GM19467 (cell line): ENCODE measurements around the gene FDCSP.
"Not testable (repeated sequence)": the region's sequence is repeated elsewhere in the genome, so short reads cannot be mapped to it uniquely, and the experiment has no call there.

ENCODE experiments used
- ATAC-seq: cut with Tn5 transposase; IDR thresholded peaks from one replicate; pipeline ENCODE4 v1.9.1; 2021; ENCODE audit warnings: mild to moderate bottlenecking, moderate library complexity; ENCODE audit not compliant: unreplicated experiment

Gene FDCSP

GRCh38 chr4:70225824-70226223, at the start of gene FDCSP:
Gene FDCSP (plus strand): TSS chr4:70226124. CDS start chr4:70231195, 5,071 bp downstream.
- ATAC-seq, result no peak

GRCh38 chr4:70177090-70177489, 48.8 kb upstream of the FDCSP start:
- ATAC-seq, result no peak

GRCh38 chr4:70178075-70178660, 47.8 kb upstream of the FDCSP start:
- ATAC-seq, result no peak

- no peak for ATAC-seq
These were observed 46.1 kb upstream of the FDCSP start for GRCh38 chr4:70179811-70180210.

- ATAC-seq, result no peak
These were observed 44.1 kb upstream of the FDCSP start for GRCh38 chr4:70181864-70182263.

GRCh38 chr4:70182517-70183167, 43.3 kb upstream of the FDCSP start:
- ATAC-seq, result no peak

GRCh38 chr4:70183168-70183939, 42.6 kb upstream of the FDCSP start:
- ATAC-seq, result peak; percentile 80

GRCh38 chr4:70183940-70184246, 42.0 kb upstream of the FDCSP start:
- ATAC-seq, result no peak

GRCh38 chr4:70187216-70187615, 38.7 kb upstream of the FDCSP start:
- no peak for ATAC-seq

- ATAC-seq, result no peak
These were observed 35.3 kb upstream of the FDCSP start for GRCh38 chr4:70190579-70190978.

GRCh38 chr4:70191647-70192046, 34.3 kb upstream of the FDCSP start:
- no peak for ATAC-seq

- no peak for ATAC-seq
These were observed 33.0 kb upstream of the FDCSP start for GRCh38 chr4:70192895-70193294.

GRCh38 chr4:70195425-70195824, 30.5 kb upstream of the FDCSP start, which contains the start of gene ODAM:
Gene ODAM (plus strand): TSS chr4:70195725. CDS start chr4:70196544, 819 bp downstream.
- ATAC-seq, result no peak

- no peak for ATAC-seq
These were observed 29.1 kb upstream of the FDCSP start for GRCh38 chr4:70196857-70197256.

- ATAC-seq, result no peak
These were observed 28.1 kb upstream of the FDCSP start for GRCh38 chr4:70197842-70198241.

GRCh38 chr4:70203601-70204000, 22.3 kb upstream of the FDCSP start:
- ATAC-seq, result no peak

- ATAC-seq, result not testable (repeated sequence)
These were observed 13.2 kb upstream of the FDCSP start for GRCh38 chr4:70212752-70213151.

- not testable (repeated sequence) for ATAC-seq
These were observed 9.8 kb upstream of the FDCSP start for GRCh38 chr4:70216109-70216508.

GRCh38 chr4:70216550-70216949, 9.4 kb upstream of the FDCSP start:
- not testable (repeated sequence) for ATAC-seq

GRCh38 chr4:70221389-70221788, 4.5 kb upstream of the FDCSP start:
- not testable (repeated sequence) for ATAC-seq

GRCh38 chr4:70221818-70222217, 4.1 kb upstream of the FDCSP start:
- not testable (repeated sequence) for ATAC-seq

GRCh38 chr4:70236125-70236524, 10.2 kb downstream of the FDCSP start:
- no peak for ATAC-seq
